OCI-LY1 (cell line): ENCODE results near the gene KLC1.

Experiments used
- H2AFZ ChIP-seq: fragments of 200-600 bp; sonication (generic), shearing (Covaris generic); 2 replicates; pipeline ENCODE4 v1.6.0; 2014; ENCODE audit warnings: antibody characterized with exemption, mild to moderate bottlenecking, low read length
- H3F3A ChIP-seq: fragments of 200-600 bp; sonication (generic), shearing (Covaris generic); 2 replicates; pipeline ENCODE4 v1.6.0; 2014; ENCODE audit warnings: mild to moderate bottlenecking, antibody characterized with exemption, low read length, moderate library complexity; ENCODE audit not compliant: insufficient read depth
- H3K27ac ChIP-seq: fragments of 200-600 bp; sonication (generic); 2 replicates; pipeline ENCODE4 v1.5.1; 2014; ENCODE audit warnings: low read length, mixed run types, mild to moderate bottlenecking, low read depth; ENCODE audit not compliant: poor library complexity, severe bottlenecking
- H3K27me3 ChIP-seq: fragments of 200-600 bp; sonication (generic); 2 replicates; pipeline ENCODE4 v1.6.0; 2014; ENCODE audit warnings: antibody characterized with exemption, mild to moderate bottlenecking, low read length, moderate library complexity; ENCODE audit not compliant: insufficient read depth
- H3K36me3 ChIP-seq: fragments of 200-600 bp; sonication (generic); 2 replicates; pipeline ENCODE4 v1.6.1; 2014; ENCODE audit warnings: mild to moderate bottlenecking, antibody characterized with exemption, low read length, moderate library complexity, mixed read lengths; ENCODE audit not compliant: insufficient read depth
- H3K4me1 ChIP-seq: fragments of 200-600 bp; sonication (generic); 2 replicates; pipeline ENCODE4 v1.5.1; 2014; ENCODE audit warnings: mild to moderate bottlenecking, low read length, moderate library complexity; ENCODE audit not compliant: insufficient read depth, severe bottlenecking
- H3K4me2 ChIP-seq: fragments of 200-600 bp; sonication (generic), shearing (Covaris generic); 2 replicates; pipeline ENCODE4 v1.6.1; 2014; ENCODE audit warnings: low read length
- H3K4me3 ChIP-seq: fragments of 200-600 bp; sonication (generic); 2 replicates; pipeline ENCODE4 v1.5.1; 2014; ENCODE audit warnings: low read length, low read depth, mild to moderate bottlenecking, mixed read lengths; ENCODE audit not compliant: poor library complexity, severe bottlenecking
- H3K79me2 ChIP-seq: fragments of 200-600 bp; shearing (Covaris generic); 2 replicates; pipeline ENCODE4 v1.6.1; 2016; ENCODE audit warnings: mixed run types, low read length, mixed read lengths; ENCODE audit not compliant: insufficient read depth
- H3K9ac ChIP-seq: fragments of 200-600 bp; sonication (generic), shearing (Covaris generic); 2 replicates; pipeline ENCODE4 v1.6.1; 2014; ENCODE audit warnings: mild to moderate bottlenecking, low read length, mixed read lengths
- H3K9me2 ChIP-seq: fragments of 200-600 bp; sonication (generic), shearing (Covaris generic); 2 replicates; pipeline ENCODE4 v1.6.1; 2014; ENCODE audit warnings: low read depth, mild to moderate bottlenecking, low read length, mixed read lengths
- H3K9me3 ChIP-seq: fragments of 200-600 bp; shearing (Covaris generic); 2 replicates; pipeline ENCODE4 v1.6.1; 2014; ENCODE audit warnings: low read length, mixed read lengths
- H4K20me1 ChIP-seq: fragments of 200-600 bp; sonication (generic), shearing (Covaris generic); 2 replicates; pipeline ENCODE4 v1.6.0; 2016; ENCODE audit warnings: mild to moderate bottlenecking, low read length; ENCODE audit not compliant: insufficient read depth
- EZH2 ChIP-seq: fragments of 200-600 bp; sonication (generic), shearing (Covaris generic); IDR thresholded peaks from 2 replicates; pipeline ENCODE4 v1.8.0; 2017; ENCODE audit warnings: borderline replicate concordance, mixed run types, mild to moderate bottlenecking, antibody characterized with exemption, low read length, moderate library complexity, mixed read lengths
- TF ChIP-seq, protein P1 (sequence below): fragments of 200-600 bp; sonication (generic), shearing (Covaris generic); IDR thresholded peaks from 2 replicates; pipeline ENCODE4 v1.5.1; 2017; ENCODE audit warnings: mild to moderate bottlenecking, antibody characterized with exemption, low read length, moderate library complexity, mixed read lengths

KLC1 gene

DNA sequence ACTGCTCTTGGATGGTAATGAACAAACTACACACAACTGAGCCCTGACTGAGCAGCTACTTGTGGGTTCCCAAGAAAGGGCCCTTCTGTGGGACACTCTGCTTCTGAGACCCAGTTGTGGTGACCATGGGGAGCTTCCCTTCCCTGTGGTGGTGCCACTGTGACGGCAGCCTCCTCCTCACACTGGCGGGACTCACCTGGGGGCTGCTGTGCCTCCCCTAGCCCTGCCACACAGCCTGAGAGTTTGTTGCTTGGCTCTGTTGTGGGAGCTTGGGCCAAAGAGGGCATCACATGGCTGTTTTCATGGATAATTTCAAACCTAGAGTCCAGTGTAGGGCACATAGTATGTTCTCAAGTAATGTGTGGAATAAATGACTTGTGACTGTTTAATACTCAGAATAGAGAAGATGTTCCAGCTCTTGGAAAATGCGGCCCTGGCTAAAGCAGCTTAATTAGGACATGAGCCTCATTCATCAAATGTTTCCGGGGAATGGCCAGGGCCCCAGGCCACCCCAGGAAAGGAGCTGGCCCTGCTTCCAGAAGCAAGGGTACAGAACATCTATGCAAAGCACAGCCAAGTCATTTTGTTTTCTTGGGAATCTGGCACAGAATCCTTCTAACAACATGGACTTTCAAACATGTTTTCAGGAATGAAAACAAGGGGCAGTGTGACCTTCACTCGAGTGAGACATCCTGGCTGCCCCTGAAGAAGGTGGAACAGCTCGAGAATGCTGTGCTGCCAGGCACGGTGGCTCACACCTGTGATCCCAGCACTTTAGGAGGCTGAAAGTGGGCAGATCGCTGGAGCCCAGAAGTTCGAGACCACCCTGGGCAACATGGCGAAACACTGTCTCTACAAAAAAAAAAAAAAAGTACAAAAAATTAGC is 107.8 kb downstream of the KLC1 start:
- Histone ChIP-seq H3K27me3 (no peaks in the 10 kb centered on the region), H3K9me2 (no peaks in the 10 kb centered on the region), H3K9ac (no peak overlapping the region), H3K27ac (no peak overlapping the region), H3K9me3 (no peaks in the 10 kb centered on the region), H3K4me1 (no peaks in the 10 kb centered on the region), H3K4me2 (no peak overlapping the region), H3K36me3 (peaks cover 62% of the 10 kb centered on the region), H3K4me3 (no peak overlapping the region), H2AFZ (no peak overlapping the region), H3F3A (no peaks in the 10 kb centered on the region), H4K20me1 (no peaks in the 10 kb centered on the region), H3K79me2 (no peaks in the 10 kb centered on the region)
- TF ChIP-seq, protein P1, sequence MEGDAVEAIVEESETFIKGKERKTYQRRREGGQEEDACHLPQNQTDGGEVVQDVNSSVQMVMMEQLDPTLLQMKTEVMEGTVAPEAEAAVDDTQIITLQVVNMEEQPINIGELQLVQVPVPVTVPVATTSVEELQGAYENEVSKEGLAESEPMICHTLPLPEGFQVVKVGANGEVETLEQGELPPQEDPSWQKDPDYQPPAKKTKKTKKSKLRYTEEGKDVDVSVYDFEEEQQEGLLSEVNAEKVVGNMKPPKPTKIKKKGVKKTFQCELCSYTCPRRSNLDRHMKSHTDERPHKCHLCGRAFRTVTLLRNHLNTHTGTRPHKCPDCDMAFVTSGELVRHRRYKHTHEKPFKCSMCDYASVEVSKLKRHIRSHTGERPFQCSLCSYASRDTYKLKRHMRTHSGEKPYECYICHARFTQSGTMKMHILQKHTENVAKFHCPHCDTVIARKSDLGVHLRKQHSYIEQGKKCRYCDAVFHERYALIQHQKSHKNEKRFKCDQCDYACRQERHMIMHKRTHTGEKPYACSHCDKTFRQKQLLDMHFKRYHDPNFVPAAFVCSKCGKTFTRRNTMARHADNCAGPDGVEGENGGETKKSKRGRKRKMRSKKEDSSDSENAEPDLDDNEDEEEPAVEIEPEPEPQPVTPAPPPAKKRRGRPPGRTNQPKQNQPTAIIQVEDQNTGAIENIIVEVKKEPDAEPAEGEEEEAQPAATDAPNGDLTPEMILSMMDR, result no peak
- no peak for TF ChIP-seq EZH2

DNA sequence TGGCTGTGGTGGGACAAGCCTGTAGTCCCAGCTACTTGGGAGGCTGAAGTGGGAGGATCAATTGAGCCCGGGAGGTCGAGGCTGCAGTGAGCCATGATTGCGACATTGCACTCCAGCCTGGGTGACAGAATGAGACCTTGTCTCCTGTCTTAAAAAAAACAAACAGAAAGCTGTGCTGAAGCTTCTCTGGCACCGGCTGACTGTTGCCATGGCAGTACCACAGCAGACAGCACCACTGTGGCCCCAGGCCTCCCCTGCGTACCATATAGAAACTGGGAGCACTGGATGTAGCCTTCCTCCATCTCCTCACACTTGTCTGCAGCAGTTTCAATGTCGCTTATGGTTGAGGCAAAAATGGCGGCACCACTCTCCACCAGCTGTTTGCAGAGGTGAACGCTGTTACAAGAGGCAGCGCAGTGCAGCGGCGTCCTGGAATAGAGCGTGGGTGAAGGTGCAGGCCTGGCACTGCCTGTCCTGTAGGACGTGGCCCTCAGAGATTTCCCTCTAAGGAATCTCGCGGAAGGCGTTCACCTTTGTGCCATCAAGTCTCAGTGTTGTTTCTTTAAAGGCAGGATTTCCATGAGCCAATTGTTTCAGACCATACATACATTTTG is 108.5 kb downstream of the KLC1 start:
- H3K27ac ChIP-seq, result no peak overlapping the region
- no peaks in the 10 kb centered on the region for H3F3A ChIP-seq
- no peaks in the 10 kb centered on the region for H4K20me1 ChIP-seq

DNA sequence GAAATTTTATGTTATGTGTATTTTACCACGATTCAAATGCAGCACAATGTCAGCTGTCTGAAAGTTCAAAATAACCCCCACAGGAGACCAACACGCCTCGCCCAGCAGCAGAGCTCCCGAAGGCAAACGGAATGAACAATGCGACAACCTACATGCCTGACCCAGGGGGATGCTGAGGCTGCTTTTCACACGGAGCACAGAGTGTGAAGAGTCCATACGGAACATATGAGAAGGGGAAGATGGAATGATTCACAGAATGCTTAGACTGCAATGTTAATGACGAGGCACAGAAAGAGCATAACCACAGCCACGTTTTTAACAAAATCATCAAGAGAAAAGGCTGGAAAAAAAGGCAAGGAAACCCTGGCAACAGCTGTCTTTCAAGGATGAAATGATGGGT is 109.2 kb downstream of the KLC1 start:
- Histone ChIP-seq H3K27me3 (no peaks in the 10 kb centered on the region), H3K79me2 (no peaks in the 10 kb centered on the region), H4K20me1 (no peaks in the 10 kb centered on the region), H3K27ac (no peak overlapping the region), H3K9ac (no peak overlapping the region), H3K9me2 (no peaks in the 10 kb centered on the region), H3K36me3 (peaks cover 50% of the 10 kb centered on the region), H3K4me1 (no peaks in the 10 kb centered on the region), H3F3A (no peaks in the 10 kb centered on the region), H2AFZ (no peak overlapping the region), H3K9me3 (no peaks in the 10 kb centered on the region), H3K4me3 (no peak overlapping the region), H3K4me2 (no peak overlapping the region)
- TF ChIP-seq, protein P1, result no peak
- no peak for TF ChIP-seq EZH2

More for the DNA sequence above, 108.5 kb downstream of the KLC1 start:
- H3K36me3 ChIP-seq, result peaks cover 57% of the 10 kb centered on the region
- no peaks in the 10 kb centered on the region for H3K9me2 ChIP-seq
- TF ChIP-seq, protein P1, result no peak
- TF ChIP-seq EZH2, result no peak
- no peaks in the 10 kb centered on the region for H3K79me2 ChIP-seq
- no peak overlapping the region for H3K9ac ChIP-seq
- no peaks in the 10 kb centered on the region for H3K4me1 ChIP-seq
- H3K9me3 ChIP-seq, result no peaks in the 10 kb centered on the region
- H2AFZ ChIP-seq, result no peak overlapping the region
- no peak overlapping the region for H3K4me2 ChIP-seq
- H3K27me3 ChIP-seq, result no peaks in the 10 kb centered on the region
- no peak overlapping the region for H3K4me3 ChIP-seq
